HG02870 (cell line): ENCODE results near the gene DPH2.

Experiments used
- ATAC-seq: cut with Tn5 transposase; IDR thresholded peaks from one replicate; pipeline ENCODE4 v1.9.1; 2021; ENCODE audit warnings: mild to moderate bottlenecking, moderate library complexity; ENCODE audit not compliant: unreplicated experiment

DPH2 gene

GRCh38 chr1:43969746-43970466, at the start of gene DPH2:
TSS of gene DPH2 (plus strand) at chr1:43970010. CDS start at chr1:43970176, 166 bp downstream.
- peak; percentile 74 for ATAC-seq

DNA sequence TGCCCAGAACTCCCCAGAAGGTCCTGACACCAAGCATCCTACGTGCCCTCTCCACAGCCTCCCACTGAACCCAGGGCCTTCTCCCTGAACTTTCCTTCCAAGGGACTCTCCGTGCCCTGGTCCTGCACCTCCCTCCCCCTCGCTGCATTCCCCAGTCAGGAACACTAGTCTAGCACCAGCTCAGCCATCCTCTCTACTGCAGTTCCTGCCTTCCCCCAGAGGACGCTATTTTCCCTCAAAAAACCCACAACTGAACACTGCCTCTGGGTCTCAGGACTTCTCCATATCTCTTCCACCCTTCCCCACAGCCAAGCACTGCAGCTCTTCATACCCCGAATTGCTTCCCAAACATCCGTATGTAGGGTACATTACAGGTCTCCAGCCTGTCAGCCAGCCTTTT, 48.8 kb upstream of the DPH2 start:
- no peak for ATAC-seq

DNA sequence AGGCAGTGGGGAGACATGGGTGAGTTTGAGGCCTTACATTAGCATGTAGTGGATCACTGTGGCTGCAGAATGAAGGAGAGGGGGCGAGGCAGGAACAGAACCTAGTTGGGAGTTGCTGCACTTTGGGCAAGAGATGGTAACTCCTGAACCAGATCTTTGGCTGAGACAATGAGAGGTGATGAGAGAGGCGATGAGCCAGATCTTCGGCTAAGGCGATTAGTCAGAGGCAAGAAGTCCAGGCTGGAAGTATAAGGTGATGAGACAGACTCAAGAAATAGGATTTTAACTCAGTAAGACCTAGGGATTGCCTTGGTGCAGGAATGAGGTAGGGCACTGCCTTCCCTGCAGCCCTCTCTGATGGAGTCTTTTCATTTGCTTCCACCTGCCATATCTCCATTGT, 45.3 kb upstream of the DPH2 start:
- no peak for ATAC-seq

- no peak for ATAC-seq
These were observed 44.0 kb upstream of the DPH2 start for GRCh38 chr1:43925846-43926245.

DNA sequence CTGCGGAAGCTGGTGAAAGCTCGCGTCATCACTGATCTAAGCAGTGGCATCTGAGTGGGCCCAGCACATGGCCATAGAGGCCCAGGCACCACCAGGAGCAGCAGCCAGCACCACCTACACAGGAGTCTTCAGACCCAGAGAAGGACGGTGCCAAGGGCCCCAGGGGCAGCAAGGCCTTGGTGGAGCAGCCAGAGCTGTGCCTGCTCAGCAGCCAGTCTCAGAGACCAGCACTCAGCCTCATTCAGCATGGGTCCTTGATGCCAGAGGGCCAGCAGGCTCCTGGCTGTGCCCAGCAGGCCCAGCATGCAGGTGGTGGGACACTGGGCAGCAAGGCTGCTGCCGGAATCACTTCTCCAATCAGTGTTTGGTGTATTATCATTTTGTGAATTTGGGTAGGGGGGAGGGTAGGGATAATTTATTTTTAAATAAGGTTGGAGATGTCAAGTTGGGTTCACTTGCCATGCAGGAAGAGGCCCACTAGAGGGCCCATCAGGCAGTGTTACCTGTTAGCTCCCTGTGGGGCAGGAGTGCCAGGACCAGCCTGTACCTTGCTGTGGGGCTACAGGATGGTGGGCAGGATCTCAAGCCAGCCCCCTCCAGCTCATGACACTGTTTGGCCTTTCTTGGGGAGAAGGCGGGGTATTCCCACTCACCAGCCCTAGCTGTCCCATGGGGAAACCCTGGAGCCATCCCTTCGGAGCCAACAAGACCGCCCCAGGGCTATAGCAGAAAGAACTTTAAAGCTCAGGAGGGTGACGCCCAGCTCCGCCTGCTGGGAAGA, 39.5 kb upstream of the DPH2 start:
- ATAC-seq = no peak

DNA sequence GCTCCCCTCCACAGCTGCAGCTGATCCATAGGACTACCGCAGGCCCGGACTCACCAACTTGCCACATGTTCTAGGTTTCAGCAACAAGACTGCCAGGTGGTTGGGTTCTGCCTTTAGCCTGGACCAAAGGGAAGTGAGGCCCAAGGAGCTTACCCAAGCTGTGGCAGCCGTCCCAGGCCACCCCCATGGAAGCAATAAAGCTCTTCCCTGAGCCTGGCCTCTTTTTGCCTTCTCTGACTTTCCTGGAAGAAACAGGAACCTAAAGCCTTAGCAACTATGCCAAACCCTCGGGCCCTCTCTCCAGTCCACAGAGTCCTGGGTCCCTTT, 38.9 kb upstream of the DPH2 start:
- no peak for ATAC-seq

GRCh38 chr1:43931711-43932660, 37.8 kb upstream of the DPH2 start:
- no peak for ATAC-seq

- no peak for ATAC-seq
These were observed 36.9 kb upstream of the DPH2 start for GRCh38 chr1:43932786-43933385.

- no peak for ATAC-seq
These were observed 36.3 kb upstream of the DPH2 start, which contains the start of gene ARTN for GRCh38 chr1:43933386-43934100. TSS of gene ARTN (plus strand) at chr1:43933801. CDS start at chr1:43935657, 1,856 bp downstream.

GRCh38 chr1:43934101-43934985, 35.5 kb upstream of the DPH2 start:
- no peak for ATAC-seq

GRCh38 chr1:43934986-43935324, 34.9 kb upstream of the DPH2 start:
- ATAC-seq = no peak

DNA sequence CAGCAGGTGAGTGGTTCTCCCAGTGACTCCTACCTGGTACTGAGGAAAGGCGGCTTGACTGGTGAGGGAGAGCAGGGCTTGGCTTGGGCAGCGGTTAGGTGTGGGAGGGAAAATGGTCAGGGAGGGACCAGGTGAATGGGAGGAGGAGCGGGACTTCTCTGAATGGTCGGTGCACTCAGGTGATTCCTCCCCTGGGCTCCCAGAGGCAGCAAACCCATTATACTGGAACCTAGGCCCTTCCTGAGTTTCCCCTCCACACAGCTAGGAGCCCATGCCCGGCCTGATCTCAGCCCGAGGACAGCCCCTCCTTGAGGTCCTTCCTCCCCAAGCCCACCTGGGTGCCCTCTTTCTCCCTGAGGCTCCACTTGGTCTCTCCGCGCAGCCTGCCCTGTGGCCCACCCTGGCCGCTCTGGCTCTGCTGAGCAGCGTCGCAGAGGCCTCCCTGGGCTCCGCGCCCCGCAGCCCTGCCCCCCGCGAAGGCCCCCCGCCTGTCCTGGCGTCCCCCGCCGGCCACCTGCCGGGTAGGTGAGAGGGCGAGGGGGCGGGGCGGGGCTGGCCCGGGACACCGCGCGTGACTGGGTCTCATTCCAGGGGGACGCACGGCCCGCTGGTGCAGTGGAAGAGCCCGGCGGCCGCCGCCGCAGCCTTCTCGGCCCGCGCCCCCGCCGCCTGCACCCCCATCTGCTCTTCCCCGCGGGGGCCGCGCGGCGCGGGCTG, 33.9 kb upstream of the DPH2 start:
- no peak for ATAC-seq

- no peak for ATAC-seq
These were observed 33.2 kb upstream of the DPH2 start for GRCh38 chr1:43936431-43937151.

DNA sequence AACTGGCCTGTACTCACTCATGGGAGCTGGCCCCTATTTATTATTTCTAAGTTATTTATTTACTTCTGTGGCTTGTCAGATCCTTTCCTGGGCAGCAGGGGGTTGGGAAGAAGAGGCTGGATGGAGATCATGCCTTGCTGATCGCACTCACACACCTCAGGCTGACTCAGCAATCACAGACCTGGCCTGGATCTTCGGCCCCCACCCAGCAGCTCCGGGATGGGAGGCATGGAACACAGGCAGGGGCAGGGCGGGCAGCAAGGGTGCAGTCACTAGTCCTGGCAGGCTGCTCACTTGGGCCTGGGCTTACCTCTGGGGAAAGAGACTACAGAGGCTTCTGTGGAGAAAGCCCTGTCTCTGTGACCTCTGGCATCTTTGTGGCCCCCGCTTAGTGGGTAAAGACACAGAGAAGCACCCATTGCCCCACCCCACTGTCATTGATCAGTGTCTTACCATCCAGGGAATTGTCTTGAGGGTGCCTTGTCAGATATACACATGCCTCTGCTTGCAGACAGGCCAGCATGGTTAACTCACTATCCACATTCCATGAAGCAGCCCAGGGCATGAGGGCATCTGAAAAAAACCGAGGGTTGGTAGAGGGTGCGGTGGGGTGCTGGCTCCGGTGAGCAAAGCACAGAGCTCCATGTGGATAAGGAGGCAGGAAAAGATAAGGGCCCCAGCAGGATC, 32.5 kb upstream of the DPH2 start:
- ATAC-seq = no peak

DNA sequence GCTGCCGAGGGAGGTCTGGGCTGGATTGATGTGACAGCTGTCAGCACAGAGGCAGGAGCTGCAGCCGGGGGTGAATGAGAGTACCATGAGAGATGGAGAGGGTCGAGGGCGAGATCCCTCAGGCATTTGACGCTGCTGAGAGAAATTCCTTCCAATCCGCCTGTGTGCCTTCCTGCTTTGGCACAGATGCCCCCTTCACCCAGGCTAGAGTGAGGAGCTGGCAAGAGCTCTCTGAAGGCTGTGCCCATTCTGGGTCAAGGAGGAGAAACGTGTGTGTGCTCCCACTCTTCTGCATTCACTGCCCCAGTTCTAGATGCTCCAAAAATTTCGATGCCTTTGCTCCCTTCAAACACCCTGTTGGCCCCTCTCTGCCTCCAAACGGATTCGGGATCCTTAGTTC, 31.4 kb upstream of the DPH2 start:
- no peak for ATAC-seq

- ATAC-seq = no peak
These were observed 30.8 kb upstream of the DPH2 start for GRCh38 chr1:43938892-43939587.

DNA sequence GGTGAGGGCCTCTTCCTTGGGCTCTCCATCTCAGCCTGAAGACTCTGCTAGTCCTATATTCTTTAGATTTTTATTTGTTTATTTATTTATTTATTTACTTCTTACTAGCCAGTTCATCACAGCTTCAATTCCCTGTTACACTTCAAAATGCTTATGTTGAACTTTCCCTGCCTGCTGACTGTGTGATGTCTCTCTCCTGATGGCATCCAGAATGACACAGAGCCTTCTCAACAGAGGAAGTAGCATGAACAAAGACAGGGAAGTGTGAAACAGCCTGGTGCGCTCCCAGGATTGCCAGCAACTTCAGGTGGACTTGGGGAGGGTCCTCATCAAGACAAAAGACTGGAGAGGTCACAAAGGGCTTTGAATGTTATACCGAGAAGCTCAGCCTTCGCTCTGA, 27.4 kb upstream of the DPH2 start:
- no peak for ATAC-seq
